ENCODE results near the gene CHST15.

The CHST15 gene

DNA sequence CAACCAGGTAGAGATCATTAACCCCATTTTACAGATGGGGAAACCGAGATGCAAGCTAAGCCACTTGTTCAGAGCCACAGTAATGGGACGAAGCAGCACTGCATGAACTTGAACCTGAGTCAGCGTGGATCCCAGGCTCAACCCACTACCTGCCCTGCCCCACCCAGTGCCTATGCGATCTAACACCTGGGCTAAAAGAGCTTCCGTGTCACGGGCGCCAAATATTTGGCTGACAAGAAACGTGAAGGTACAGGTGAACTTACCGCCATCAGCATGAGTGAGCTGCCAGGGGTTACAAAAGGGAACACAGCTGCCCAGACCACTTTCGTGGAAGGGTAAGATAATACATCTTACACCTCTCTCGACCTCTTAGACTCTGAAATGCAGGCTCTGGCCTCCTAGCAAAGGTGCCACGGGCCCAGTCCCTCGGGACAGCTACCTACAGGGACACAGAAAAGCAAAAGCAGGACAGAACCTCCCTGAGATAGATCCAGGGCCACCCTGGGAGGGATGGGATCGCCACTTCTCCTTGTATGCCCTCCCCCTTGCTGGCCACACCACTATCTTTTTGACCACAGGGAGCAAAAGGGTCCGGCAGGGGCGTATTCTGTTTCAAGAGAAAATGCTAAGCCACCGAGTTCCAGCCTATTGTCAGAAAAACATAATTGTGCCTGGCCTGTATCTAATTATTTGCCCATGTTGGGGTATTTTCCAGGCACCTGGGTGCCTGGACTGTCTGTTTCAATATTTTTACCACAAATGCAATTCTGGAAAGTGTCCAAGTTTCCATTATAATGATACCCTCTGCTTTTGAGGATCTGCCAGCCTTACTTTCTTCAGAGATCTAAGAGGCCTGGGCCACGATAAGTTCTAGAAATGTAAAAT, 6.4 kb downstream of the CHST15 start:
- intact Hi-C loops (cut with DNase I), result no loop called here
- no peak for DNase-seq

DNA sequence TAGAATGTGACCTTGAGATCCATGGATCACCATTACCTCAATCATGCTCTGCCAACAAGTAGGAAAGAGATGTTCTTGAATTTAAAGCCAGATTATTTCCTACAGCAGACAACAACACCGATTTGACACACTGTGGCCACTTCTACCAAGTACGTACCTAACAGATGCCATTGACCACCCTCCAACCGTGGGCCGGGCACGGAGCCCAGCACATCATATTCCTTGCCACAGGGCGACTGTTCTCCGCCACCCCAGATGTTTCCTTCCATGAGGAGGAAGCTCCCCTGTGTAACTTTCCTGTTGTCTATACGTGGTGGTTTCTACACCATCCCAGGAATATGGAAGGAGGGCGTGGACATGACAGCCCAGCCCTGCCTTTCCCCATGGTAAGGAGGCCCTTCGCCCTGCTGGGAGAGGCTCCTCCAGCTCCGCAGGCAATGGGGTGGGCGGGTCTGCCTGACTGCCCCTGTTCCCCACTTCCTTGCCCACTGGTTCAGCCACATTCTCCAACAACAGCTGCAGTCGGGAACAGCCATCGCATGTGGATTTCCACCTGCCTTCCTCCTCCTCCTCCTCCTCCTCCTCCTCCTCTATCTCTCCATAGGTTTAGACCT, 7.2 kb downstream of the CHST15 start:
- no peak for DNase-seq
- intact Hi-C loops (cut with DNase I), result no loop called here

DNA sequence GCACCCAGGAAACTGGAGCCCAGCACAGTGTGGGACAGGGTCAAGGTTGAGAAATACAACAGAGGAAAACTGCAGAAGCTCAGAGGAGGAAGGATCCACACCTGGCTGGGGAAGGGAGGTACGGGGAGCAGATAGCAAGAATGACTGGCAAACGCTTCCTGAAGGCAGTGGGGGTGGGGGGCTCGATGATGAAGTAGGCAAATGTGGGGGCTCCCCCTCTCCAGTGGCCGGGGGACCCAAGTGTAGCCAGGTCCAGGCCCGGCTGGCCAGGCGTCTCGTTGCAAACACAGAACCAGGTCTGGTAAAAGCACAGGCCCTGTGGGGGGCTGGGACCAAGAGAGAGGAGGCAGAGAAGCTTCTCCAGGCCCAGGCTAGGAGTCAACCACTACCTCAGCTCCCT, 7.7 kb downstream of the CHST15 start:
- DNase-seq, result no peak
- intact Hi-C loops (cut with DNase I), result no loop called here

DNA sequence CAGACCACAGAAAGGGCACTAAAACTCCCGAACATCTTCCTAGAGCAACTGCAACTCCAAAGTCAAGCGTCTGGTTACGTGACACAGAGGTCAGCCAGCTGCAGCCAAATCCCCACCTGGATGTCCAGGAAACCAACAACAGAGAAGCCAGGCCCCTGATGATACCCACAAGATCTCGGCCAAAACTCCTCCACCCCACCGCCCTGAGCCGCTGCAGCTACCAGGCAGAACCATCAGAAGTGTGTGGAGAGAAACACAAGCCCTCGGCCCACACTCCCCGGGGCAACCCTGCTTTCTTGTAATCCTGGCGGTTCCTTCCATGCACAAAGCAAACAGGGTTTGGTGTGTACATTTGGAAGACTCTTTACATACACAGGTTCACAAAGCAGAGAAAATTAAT, 8.7 kb downstream of the CHST15 start:
- DNase-seq, result no peak
- intact Hi-C loops (cut with DNase I), result no loop called here

DNA sequence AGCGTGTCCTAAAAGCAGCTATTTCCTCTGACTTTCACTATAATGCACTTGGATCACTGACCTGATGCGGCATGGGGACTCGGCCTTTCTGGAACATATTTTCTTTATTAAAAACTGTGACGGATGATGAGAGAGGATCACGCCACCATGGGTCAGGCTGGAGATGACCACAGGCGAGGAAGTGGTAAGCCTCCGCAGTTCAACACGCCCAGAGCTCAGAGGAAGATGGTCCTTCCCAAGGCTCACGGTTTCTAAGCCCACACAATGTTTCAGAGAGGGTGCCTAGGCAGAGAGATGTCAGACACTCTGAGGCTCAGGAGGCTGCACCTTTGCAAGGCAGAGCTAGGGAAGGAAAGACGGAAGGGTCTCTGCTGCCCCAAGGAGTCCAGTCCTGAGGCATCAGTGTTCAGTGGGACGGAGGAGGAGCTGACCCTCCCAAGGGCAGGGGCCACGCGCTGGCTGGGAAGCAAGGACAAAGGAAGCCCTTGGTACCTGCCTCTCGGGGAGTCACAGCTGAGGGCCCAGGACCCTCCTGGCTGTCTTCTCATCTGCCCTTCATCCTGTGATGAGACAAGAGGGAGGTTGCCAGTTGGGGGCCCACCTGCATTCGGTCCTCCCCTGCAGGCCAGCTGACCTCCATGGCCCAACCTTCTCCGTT, 9.5 kb downstream of the CHST15 start:
- DNase-seq, result no peak
- intact Hi-C loops (cut with DNase I), result no loop called here

DNA sequence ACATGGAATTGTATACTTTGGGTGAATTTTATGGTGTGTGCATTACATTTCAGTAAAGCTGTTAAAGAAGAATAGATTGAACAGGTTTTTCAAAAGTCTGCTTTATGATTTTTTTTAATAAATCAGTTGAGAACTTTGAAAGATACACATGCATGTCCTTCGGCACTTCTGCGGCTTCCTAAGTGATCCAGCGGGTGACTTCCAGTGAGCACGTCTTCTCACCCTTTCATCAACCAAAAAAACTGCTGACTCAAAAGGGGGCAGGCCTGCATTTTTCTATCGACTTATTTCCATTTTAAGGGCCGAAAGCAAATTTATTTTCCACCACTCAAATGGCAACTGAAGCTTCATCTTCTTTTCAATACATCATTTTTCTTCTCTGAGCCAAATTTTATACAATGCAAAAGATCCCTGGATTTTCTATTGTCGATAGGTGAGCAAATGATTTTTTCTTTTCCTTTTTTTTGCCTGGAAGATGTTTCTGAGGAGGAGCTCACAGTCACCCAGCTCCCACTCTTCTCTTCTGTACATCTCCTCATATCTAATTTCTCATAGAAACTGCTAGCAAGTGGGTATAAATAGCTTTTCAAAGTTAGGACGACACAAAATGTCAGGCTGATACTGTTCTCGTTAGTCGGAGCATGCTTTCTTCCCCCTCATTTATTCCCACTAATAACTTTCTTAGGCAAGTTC, 10.2 kb downstream of the CHST15 start:
- intact Hi-C loops (cut with DNase I), result no loop called here

DNA sequence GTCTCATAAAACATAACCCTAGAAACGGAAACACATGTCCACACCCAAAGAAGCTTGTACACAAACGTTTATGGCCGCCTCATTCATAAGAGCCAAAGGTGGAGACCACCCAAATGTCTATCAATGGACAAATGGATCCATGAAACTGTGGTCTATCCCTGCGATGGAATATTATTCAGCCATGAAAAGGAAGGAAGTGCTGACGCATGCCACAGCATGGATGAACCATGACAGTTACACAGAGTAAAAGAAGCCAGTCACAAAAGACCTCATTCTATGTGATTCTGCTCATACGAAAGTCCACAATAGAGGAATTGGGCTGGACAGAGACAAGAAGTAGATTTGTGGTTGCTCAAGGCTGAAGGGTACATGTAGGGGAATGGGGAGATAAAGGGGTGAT, 10.8 kb downstream of the CHST15 start:
- intact Hi-C loops (cut with DNase I), result no loop called here
- no peak for DNase-seq

More for the DNA sequence above, 10.2 kb downstream of the CHST15 start:
- peak in 2 of 42 donors; percentile 60 to 63 for DNase-seq

DNA sequence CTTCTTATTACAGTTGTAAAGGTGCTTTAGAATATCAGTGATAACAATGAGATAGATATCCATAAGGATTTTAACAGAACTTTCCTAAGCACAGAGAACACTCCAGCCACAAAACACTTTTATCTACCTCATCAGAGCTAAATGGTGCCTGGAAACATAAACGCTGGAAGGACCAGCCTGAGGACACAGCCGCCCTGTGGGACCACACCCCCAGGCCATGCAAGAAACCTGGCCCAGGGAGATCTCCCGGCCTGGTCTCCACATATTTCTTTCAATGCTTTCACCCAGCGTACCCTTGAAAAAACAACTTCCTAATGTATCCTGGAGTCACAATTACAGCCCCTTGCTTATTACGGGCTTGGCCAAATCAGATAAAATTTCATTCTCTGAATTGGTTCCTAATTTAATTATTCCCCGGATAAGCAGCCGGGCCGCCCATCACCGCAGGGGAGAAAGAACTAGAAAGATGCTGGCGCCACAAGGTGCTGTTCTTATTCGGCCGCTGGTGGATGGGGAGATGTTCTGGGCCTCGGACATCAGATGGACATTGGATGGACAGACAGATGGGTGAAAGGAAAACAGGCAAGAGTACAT, 11.8 kb downstream of the CHST15 start:
- intact Hi-C loops (cut with DNase I), result no loop called here
- DNase-seq, result no peak

DNA sequence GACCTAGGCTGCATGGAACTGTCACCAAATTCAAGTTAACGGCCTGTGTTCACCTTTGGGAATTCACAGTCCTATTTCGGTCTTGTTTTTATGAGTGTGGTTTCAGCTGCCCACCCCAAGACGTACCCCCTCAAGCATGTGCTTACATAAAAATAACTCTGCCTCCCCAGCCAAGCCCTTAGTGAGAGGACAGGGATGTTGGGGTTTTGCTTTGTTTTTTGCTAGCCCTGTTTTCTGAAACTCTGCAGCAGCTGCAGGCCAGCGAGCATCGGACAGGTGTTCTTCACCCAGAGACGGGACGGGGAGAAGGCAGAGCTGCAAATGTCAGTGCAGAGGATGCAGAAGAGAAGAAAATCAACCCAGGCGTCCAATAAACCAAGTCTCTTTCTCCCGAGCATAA, 13.5 kb downstream of the CHST15 start:
- intact Hi-C loops (cut with DNase I), result no loop called here
- no peak for DNase-seq

DNA sequence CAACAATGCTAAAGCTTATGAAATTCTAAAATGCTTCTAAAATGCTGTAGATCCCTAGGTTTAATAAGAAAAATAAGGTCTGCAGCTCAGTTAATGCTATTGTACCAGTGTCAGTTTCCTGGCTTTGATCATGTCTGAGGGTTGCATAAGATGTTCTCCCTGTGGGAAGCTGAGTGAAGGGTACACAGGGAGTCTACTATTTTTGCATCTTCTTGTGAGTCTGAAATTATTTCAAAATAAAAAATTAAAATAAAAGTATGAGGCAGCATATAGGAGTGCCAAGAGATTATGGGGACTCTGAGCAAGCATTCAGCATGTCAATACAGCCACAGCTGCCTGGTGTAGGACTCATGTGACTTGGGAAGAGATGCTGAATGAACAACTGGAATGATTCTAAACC, 14.7 kb downstream of the CHST15 start:
- DNase-seq, result peak in 2 of 42 donors; percentile 53 to 62
- intact Hi-C loops (cut with DNase I), result no loop called here

DNA sequence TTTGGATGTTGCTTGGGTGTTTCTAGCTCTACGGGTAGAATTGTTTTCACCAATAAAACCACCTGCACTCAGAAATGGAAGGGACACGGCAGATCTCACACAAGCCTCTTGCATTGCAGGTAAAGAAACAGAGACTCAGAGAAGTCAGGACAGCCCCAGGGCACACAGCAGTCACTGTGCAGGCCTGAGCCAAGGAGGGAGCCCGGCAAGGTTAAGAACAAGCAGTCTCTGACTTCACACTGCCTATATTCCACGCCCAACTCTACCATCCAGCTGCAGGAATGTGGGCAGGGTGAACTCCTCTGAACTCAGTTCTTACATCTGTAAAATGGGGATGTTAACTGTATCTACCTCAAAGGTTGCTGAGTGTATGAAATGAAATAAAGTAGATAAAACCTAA, 15.4 kb downstream of the CHST15 start:
- no peak for DNase-seq
- intact Hi-C loops (cut with DNase I), result no loop called here

DNA sequence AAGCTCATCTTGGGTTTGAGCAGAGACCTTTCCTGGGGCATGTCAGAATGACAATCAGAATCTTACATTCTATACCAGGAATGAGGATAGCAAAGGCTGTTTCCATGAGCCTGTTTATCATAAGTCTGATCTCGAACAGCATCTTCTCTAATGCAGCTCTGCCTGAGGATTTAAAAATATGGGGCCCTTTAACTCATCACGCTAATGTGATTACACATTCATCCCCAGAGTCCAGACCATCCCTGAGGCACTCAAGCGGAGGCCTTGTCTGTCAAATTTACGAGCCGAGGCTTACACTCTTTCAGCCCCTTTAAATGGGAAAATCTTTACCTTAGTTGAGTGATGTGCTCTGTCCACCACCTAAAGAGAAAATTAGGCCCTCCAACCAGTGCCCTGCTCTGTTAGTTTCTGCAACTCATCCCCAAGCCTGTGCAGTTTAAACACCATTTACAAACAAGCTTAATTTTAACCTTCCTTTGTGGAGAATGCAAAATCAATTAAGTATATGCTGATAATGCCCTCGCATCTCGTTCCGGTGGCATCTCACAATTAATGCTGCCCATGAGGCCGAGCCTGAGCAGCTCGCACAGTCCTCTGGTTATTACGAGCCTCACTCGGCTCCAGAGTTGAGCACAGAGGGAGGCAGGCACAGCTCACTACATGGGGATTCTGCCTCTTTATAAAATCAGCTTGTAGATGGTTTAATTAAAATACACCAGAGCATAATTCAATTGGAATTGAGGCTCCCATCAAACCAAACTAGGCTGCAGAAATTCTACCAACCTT, 16.0 kb downstream of the CHST15 start:
- DNase-seq, result no peak
- intact Hi-C loops (cut with DNase I), result no loop called here

DNA sequence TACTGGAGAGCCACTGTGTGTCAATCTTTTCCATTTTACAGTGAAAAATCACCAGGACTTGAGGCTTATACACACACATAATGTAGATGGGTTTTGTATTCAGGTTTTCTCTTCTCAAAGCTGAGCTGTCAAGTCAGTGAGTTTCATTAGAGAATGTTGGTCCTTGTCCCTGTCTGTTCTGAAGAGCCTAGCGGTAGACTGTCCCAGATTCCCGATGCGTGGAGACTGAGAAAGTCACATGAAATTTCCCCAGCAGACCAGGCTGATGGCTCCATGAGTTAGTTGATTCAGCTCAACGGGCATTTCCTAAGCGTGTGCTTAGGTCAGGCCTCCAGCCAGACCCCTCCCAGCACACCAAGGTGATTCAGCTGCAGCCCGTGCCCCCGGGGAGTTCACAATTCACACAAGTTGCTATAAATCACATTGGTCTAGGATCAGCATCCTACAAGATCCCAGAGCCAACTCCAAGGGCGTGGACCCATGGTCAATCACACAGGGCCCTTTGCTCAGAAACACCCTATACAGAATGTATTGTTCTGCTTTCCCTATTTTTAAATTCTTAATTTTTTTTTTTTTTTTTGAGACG, 17.2 kb downstream of the CHST15 start:
- no peak for DNase-seq
- intact Hi-C loops (cut with DNase I), result no loop called here

DNA sequence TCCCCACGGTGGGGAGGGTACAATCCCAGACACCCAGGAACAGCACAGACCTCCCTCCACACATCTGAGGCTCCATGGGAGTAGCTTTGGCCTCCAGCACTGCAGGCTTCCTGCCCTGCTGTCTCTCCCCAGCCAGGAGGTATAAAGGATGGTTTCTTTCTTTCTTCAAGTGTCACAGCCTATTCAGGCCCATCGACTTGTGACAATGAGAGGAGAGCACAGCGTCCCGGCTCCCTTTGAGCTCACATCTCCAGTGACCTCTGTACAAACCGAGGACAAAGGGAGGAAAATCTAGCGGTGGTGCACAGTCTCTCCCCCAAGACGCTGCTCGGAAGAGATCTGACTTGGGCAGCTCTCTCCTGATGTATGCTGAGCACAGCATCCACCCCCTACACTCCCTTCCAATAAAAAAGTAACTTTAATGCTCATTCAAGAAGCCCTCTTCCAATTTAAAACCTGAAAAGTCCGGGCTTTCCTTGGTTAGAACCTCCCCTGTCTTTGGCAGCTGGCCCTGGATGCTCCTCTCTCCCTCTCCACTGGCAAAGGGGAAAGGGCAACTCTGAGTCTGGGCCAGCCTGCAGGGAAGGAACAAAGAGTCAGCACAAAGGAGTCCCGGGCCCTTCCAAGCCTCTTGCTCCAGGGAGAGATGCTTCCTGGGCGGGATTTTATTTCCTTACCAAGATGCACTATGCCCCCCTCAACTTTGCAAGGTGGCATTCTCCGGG, 18.0 kb downstream of the CHST15 start:
- intact Hi-C loops (cut with DNase I), result no loop called here
- peak in 1 of 42 donors; percentile 29 for DNase-seq

DNA sequence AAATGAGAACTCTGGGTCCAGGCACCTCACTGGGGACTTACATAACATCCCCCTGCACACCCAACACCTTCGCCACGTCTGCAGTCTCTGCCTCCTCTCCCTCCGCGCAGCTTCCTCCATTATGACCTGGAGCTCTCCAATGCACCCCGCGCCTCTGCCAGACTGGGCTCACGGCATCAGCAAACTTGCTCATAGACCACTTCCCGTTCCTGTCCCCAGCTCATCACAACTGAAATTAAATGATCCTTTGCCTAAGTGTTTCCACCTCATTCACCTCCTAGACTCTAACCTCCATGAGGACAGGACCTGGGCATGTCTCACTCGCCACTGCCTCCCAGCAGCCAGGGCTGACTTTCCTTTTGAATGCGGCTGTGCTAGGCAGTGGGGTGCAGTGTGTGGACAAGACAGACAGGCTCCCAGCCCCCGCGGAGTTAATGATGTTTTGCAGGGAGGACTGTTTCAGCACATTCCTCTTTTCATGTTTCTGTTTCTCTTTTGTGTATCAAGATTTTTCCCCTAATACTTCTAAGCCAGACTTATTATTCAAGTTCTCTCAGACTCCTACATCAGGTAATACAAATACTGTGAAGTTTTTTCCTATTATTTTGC, 18.8 kb downstream of the CHST15 start:
- intact Hi-C loops (cut with DNase I), result no loop called here
- peak in 10 of 42 donors; percentile 37 to 71 (median 54) for DNase-seq

DNA sequence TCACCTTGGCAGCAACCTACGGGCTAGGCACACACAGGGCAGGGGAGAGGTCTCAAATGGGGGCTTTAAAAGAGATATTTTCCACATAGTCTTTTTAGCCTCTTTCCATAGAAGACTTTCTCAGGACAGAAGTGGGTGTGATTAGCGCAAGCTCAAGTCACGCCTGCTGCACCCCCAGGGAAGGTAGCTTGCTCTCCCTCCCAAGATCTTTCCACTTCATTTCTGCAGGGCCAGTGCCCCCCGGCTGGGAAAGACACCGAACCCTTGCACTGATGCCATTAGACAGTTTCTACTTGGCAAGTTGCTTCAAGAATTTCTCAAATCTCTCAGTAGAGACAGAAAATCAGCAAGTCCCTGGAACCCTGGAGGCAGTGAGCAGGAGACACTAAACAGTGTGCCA, 19.4 kb downstream of the CHST15 start:
- no peak for DNase-seq
- intact Hi-C loops (cut with DNase I), result no loop called here

DNA sequence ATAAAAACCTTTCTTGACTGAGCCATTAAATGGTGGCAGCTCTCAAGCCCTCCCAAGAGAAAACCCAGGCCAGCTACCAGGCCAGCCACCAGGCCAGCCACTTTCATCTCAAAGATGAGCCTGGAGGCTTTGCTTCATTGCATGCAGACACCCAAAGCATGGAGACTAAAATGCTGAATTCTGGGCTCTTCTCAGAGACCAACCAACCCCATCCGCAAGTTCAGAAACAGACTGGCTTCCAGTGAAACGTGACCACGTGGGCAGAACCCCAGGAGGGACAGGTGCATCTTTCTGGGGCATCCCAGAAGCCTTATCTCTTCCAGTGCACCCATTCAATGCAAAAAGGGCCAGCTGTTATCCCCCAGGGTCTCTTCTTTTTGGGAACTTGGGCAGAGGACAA, 20.9 kb downstream of the CHST15 start:
- intact Hi-C loops (cut with DNase I), result no loop called here
- no peak for DNase-seq

All from head of caudate nucleus (tissue), 42 donors.